HG03460 (cell line): ENCODE data around the gene RC3H2.
A peak's percentile ranks its signal among the peaks of the same experiment; 100 is the strongest.
"Not testable (repeated sequence)": the region's sequence is repeated elsewhere in the genome, so short reads cannot be mapped to it uniquely, and the experiment has no call there.

Experiments used
- ATAC-seq: cut with Tn5 transposase; IDR thresholded peaks from one replicate; pipeline ENCODE4 v1.9.1; 2021; ENCODE audit not compliant: unreplicated experiment

RC3H2 gene

GRCh38 chr9:122810306-122810946, 94.7 kb downstream of the RC3H2 start:
- ATAC-seq: peak; percentile 80

GRCh38 chr9:122809261-122809660, 95.9 kb downstream of the RC3H2 start:
- not testable (repeated sequence) for ATAC-seq

- no peak for ATAC-seq
These were observed 97.0 kb downstream of the RC3H2 start for GRCh38 chr9:122808141-122808540.

GRCh38 chr9:122807271-122807900, 97.8 kb downstream of the RC3H2 start:
- no peak for ATAC-seq

- ATAC-seq: no peak
These were observed 98.5 kb downstream of the RC3H2 start for GRCh38 chr9:122806661-122807060.

GRCh38 chr9:122800066-122801060, 104.8 kb downstream of the RC3H2 start, which contains the start of gene OR1K1:
OR1K1 (plus strand) TSS chr9:122800123; CDS start chr9:122800123, 0 bp downstream.
- no peak for ATAC-seq

GRCh38 chr9:122797316-122798063, 107.7 kb downstream of the RC3H2 start:
- ATAC-seq: no peak
